H1 (cell line): ENCODE results near the gene DYNLL2. TPM values are rescaled to one million over a fixed set of nuclear protein-coding genes. Genes with fewer than 3 reads are reported as not detected.

Experiments used
- BACH1 ChIP-seq: IDR thresholded peaks from 2 replicates; pipeline ENCODE4 v1.6.1; 2012; ENCODE audit warnings: low read length, improper control_type of control experiment
- BCL11A ChIP-seq, 2 experiments: IDR thresholded peaks; one replicate each; pipeline ENCODE4 v1.6.1; 2011; ENCODE audit warnings: low read depth in 2 of 2, low read length in 2 of 2, mild to moderate bottlenecking in 2 of 2
- CHD2 ChIP-seq: IDR thresholded peaks from 2 replicates; pipeline ENCODE4 v1.6.1; 2012; ENCODE audit warnings: low read length, improper control_type of control experiment
- CREB1 ChIP-seq: IDR thresholded peaks from 2 replicates; pipeline ENCODE4 v1.6.1; 2012; ENCODE audit warnings: inconsistent platforms
- HDAC2 ChIP-seq, 2 experiments: fragments of 300-600 bp in 1 of 2; sonication (generic) in 1 of 2; IDR thresholded peaks; 2 replicates each; pipeline ENCODE4 v1.6.1; 2011 to 2012; ENCODE audit warnings: low read depth in 2 of 2, low read length in 2 of 2, mild to moderate bottlenecking in 2 of 2, moderate library complexity in 2 of 2, borderline replicate concordance in 1 of 2, inconsistent platforms in 1 of 2
- HDAC6 ChIP-seq: IDR thresholded peaks from one replicate; pipeline ENCODE4 v1.7.1; 2012; ENCODE audit warnings: low read depth, mild to moderate bottlenecking, inconsistent platforms, low read length, moderate library complexity
- KDM5A ChIP-seq: fragments of 200-600 bp; IDR thresholded peaks from 2 replicates; pipeline ENCODE4 v1.7.1; 2012; ENCODE audit warnings: mild to moderate bottlenecking, low read length, inconsistent platforms, mixed read lengths
- MAFK ChIP-seq: IDR thresholded peaks from 2 replicates; pipeline ENCODE4 v1.6.1; 2012; ENCODE audit warnings: low read depth, mild to moderate bottlenecking, improper control_type of control experiment, low read length
- POU5F1 ChIP-seq: IDR thresholded peaks from 2 replicates; pipeline ENCODE4 v1.6.1; 2011; ENCODE audit warnings: low read depth, mild to moderate bottlenecking, low read length, moderate library complexity
- SUZ12 ChIP-seq: fragments of 200-600 bp; sonication (generic); IDR thresholded peaks from 2 replicates; pipeline ENCODE4 v1.6.1; 2012; ENCODE audit warnings: mild to moderate bottlenecking, inconsistent platforms, low read length, moderate library complexity, mixed read lengths
- TAF1 ChIP-seq: IDR thresholded peaks from 2 replicates; pipeline ENCODE4 v1.6.1; 2011; ENCODE audit warnings: mild to moderate bottlenecking, low read depth, low read length
- YY1 ChIP-seq: IDR thresholded peaks from 2 replicates; pipeline ENCODE4 v1.6.1; 2011; ENCODE audit warnings: low read depth, mild to moderate bottlenecking, low read length
- polyA plus RNA-seq, 7 experiments: library from polyadenylated mRNA; depleted of rRNA in 3 of 7; stranded (reverse) in 5 of 7; unstranded in 2 of 7; fragments of >200 nt in 5 of 7; fragments of 200-250 nt in 2 of 7; gene quantifications; 1 replicate in 5 of 7; 2 replicates in 1 of 7; 4 replicates in 1 of 7; pipeline versions ENCODE4 v1.2.1 to v1.2.3, GENCODE V29; 2011 to 2013; ENCODE audit warnings: missing spikeins in 2 of 7, mixed read lengths in 2 of 7
- total RNA-seq: library from RNA; stranded (reverse); fragmentation: NEBNext Ultra II Directional; extraction: Animal tissue kit (Norgen Biotek cat#: 25700); gene quantifications from 2 replicates; pipeline ENCODE4 v1.2.1, GENCODE V29; 2021
- TF ChIP-seq, protein P1 (sequence below): fragments of 300-600 bp; sonication (generic); IDR thresholded peaks from 2 replicates; pipeline ENCODE4 v1.7.1; 2012; ENCODE audit warnings: low read length, moderate library complexity, mild to moderate bottlenecking, inconsistent platforms; ENCODE audit not compliant: insufficient replicate concordance

Gene DYNLL2
- total and polyA plus RNA-seq, 2 of the 8 experiments (the other 6 are each of a cell fraction or from before 2014, with no cell fraction given): 19.8 to 52.7 TPM

DNA sequence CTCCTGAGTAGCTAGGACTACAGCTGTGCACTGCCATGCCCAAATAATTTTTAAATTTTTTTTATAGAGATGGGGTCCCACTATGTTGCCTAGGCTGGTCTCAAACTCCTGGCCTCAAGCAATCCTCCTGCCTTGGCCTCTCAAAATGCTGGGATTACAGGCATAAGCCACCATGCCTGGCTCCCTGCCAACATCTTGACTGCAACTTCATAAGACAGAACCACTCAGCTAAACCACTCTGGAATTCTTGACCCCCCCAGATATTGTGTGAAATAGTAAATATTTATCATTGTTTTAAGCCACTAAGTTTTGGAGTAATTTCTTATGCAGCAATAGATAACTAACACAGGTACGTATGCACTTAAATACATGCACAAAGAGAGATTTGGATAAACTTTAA is 26.0 kb downstream of the DYNLL2 start (continued):
- TF ChIP-seq, protein P1, sequence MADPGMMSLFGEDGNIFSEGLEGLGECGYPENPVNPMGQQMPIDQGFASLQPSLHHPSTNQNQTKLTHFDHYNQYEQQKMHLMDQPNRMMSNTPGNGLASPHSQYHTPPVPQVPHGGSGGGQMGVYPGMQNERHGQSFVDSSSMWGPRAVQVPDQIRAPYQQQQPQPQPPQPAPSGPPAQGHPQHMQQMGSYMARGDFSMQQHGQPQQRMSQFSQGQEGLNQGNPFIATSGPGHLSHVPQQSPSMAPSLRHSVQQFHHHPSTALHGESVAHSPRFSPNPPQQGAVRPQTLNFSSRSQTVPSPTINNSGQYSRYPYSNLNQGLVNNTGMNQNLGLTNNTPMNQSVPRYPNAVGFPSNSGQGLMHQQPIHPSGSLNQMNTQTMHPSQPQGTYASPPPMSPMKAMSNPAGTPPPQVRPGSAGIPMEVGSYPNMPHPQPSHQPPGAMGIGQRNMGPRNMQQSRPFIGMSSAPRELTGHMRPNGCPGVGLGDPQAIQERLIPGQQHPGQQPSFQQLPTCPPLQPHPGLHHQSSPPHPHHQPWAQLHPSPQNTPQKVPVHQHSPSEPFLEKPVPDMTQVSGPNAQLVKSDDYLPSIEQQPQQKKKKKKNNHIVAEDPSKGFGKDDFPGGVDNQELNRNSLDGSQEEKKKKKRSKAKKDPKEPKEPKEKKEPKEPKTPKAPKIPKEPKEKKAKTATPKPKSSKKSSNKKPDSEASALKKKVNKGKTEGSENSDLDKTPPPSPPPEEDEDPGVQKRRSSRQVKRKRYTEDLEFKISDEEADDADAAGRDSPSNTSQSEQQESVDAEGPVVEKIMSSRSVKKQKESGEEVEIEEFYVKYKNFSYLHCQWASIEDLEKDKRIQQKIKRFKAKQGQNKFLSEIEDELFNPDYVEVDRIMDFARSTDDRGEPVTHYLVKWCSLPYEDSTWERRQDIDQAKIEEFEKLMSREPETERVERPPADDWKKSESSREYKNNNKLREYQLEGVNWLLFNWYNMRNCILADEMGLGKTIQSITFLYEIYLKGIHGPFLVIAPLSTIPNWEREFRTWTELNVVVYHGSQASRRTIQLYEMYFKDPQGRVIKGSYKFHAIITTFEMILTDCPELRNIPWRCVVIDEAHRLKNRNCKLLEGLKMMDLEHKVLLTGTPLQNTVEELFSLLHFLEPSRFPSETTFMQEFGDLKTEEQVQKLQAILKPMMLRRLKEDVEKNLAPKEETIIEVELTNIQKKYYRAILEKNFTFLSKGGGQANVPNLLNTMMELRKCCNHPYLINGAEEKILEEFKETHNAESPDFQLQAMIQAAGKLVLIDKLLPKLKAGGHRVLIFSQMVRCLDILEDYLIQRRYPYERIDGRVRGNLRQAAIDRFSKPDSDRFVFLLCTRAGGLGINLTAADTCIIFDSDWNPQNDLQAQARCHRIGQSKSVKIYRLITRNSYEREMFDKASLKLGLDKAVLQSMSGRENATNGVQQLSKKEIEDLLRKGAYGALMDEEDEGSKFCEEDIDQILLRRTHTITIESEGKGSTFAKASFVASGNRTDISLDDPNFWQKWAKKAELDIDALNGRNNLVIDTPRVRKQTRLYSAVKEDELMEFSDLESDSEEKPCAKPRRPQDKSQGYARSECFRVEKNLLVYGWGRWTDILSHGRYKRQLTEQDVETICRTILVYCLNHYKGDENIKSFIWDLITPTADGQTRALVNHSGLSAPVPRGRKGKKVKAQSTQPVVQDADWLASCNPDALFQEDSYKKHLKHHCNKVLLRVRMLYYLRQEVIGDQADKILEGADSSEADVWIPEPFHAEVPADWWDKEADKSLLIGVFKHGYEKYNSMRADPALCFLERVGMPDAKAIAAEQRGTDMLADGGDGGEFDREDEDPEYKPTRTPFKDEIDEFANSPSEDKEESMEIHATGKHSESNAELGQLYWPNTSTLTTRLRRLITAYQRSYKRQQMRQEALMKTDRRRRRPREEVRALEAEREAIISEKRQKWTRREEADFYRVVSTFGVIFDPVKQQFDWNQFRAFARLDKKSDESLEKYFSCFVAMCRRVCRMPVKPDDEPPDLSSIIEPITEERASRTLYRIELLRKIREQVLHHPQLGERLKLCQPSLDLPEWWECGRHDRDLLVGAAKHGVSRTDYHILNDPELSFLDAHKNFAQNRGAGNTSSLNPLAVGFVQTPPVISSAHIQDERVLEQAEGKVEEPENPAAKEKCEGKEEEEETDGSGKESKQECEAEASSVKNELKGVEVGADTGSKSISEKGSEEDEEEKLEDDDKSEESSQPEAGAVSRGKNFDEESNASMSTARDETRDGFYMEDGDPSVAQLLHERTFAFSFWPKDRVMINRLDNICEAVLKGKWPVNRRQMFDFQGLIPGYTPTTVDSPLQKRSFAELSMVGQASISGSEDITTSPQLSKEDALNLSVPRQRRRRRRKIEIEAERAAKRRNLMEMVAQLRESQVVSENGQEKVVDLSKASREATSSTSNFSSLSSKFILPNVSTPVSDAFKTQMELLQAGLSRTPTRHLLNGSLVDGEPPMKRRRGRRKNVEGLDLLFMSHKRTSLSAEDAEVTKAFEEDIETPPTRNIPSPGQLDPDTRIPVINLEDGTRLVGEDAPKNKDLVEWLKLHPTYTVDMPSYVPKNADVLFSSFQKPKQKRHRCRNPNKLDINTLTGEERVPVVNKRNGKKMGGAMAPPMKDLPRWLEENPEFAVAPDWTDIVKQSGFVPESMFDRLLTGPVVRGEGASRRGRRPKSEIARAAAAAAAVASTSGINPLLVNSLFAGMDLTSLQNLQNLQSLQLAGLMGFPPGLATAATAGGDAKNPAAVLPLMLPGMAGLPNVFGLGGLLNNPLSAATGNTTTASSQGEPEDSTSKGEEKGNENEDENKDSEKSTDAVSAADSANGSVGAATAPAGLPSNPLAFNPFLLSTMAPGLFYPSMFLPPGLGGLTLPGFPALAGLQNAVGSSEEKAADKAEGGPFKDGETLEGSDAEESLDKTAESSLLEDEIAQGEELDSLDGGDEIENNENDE: no peak
- TF ChIP-seq BCL11A (IDR thresholded peaks at IDR 0.05; ENCODE audit: low read depth in 2 of 2, low read length in 2 of 2) (no peak), YY1 (no peak), CHD2 (no peak), KDM5A (no peak), SUZ12 (no peak), BACH1 (no peak), HDAC6 (no peak), MAFK (no peak), CREB1 (no peak), POU5F1 (no peak), HDAC2 (IDR thresholded peaks at IDR 0.05; ENCODE audit: borderline replicate concordance in 1 of 2, low read depth in 2 of 2, low read length in 2 of 2) (no peak), TAF1 (no peak)
